RCC 7860 (cell line): ENCODE data around the gene ZNF619.

Source experiments
- DNase-seq: peaks from one replicate; pipeline ENCODE4 v3.0.0-alpha.2; 2015; ENCODE audit warnings: low spot score
- FAIRE-seq: peaks from 2 replicates; lab custom pipeline; 2012; peaks lifted over from hg19 to GRCh38; lab: Jason Lieb, UNC

Gene ZNF619

GRCh38 chr3:40464339-40465110 is 12.4 kb upstream of the ZNF619 start:
- no peak for DNase-seq
- FAIRE-seq, result no peak

- DNase-seq (no peak), FAIRE-seq (no peak)
These were observed 11.9 kb upstream of the ZNF619 start for GRCh38 chr3:40465111-40465407.

DNA sequence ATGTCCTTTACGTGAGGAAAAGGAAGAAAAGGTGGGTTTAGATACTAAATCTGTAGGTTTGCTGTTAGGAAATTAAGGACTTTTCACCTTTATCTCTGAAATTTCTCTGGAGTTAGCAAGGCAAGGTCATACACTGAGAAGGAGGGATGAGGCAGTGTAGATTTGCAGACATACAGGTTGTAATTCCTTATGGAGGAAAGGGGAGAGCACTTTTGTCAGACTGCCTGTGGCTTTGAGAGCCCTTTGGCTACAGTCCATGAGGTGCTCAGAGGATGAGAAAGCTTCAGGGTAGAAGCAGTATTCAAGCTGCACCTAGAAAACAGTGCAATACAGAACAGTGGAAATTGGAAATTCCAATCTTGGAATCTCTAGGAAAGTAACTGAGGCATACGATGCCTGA is 11.5 kb upstream of the ZNF619 start:
- FAIRE-seq (no peak), DNase-seq (no peak)

DNA sequence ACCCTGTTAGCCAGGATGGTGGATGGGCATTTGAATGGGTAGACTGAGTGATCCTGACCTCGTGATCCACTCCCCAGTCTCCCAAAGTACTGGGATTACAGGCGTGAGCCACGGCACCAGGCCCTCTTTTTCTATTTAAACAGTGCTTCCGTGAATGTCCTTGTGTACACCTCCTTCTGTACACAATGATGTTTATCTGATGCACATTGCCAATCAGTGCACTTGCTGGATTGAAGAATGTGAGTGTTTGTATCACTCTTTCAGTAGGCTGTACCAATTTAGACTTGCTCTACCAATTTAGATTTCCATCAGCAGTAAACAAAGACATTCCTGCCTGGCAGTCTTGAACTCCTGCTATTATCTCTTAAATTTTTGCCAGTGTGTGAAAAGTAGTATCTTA is 8.9 kb upstream of the ZNF619 start:
- no peak for FAIRE-seq
- DNase-seq, result no peak

- DNase-seq, result no peak
- FAIRE-seq, result no peak
These were observed 6.2 kb upstream of the ZNF619 start for GRCh38 chr3:40470701-40471100.

- DNase-seq (no peak), FAIRE-seq (no peak)
These were observed 744 bp downstream of the ZNF619 start for GRCh38 chr3:40477666-40478065.

GRCh38 chr3:40487172-40487571 is 10.2 kb downstream of the ZNF619 start:
- no peak for DNase-seq
- no peak for FAIRE-seq

GRCh38 chr3:40490916-40491315 is 14.0 kb downstream of the ZNF619 start:
- FAIRE-seq (no peak), DNase-seq (no peak)

GRCh38 chr3:40494698-40495097 is 17.8 kb downstream of the ZNF619 start:
- no peak for FAIRE-seq
- DNase-seq, result no peak

DNA sequence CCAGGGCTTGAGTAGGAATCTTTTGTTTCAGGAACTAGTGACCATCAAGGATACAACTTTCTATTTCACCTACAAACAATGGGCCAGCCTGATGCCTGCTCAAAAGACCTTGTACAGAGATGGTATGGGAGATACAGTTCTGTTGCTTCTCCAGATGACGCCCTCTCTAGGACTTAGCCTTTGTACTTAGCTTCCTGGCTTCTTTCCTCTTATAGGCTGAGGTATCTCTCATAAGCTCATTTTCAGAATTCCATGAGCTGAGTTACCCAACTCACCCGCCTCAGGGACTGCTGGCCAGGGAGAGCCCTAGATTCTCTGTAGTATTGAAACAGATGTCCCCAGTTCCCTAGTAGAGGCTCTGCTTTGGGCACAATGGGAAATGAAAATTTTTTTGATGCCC is 20.4 kb downstream of the ZNF619 start:
- FAIRE-seq (no peak), DNase-seq (no peak)

GRCh38 chr3:40499952-40500351 is 23.0 kb downstream of the ZNF619 start:
- no peak for FAIRE-seq
- DNase-seq, result no peak

DNA sequence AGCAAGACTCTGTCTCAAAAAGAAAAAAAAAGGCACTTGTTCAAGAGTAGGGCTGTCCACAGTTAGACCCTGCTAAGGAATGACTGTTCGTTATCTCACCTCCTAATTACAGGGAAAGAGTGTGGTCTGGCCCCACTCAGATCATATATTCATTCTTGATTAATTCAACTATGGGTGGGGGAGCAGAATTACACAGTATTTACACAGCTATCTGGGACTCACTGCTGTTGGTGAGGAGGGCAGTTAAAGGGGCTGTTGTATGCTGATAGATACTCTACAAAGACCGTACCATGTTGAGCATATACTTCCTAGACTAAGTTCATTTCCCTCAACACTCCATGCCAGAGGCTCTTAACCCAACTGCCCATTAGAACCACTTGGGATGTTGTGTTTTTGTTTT is 25.1 kb downstream of the ZNF619 start:
- no peak for DNase-seq
- no peak for FAIRE-seq

- FAIRE-seq (peak; percentile 88), DNase-seq (peak; percentile 90)
These were observed 27.9 kb downstream of the ZNF619 start for GRCh38 chr3:40504636-40505430.

DNA sequence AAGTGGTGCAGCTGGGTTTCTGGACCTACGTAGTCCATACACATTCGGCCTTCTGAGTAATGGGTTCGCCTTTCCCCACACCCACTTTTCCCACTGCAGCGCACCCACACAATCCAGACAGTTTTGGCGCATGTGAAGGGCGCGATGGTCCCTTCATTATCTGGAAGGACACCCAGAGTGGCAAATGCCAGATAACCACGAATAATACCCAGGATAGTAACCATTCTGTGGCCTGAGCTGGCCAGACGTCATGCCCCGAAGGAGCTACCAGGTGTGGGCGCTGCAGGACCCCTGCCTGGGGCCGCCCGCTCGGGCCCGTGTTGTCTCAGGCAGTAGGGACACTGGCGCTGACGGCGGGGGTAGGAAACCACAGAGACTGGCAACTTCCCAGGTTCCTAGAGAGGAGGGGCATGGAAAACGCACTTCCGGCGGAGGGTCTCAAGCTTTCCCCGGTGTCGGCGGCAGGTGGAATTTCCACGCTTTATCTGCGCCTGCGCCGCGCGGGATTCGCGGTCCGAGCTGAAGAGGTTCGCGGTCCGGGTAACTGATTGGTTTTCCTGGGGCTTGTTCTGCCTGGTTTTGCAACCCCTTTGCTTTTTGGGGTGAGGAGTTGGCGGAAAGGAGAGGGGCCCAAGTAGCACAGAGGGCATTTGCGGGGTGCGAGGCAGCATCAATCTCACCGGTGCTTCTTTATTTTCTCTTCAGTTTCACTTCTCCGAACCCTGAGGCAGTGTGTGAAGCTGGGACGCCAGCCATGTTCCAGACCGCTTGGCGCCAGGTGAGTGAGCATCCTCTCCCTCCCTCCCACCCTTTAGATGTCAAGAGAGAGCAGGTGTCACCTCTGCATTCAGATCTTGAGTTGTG is 28.9 kb downstream of the ZNF619 start, which contains the start of gene ZNF620:
Gene ZNF620, plus strand, starts transcription at position 441 of the 864 bp plus-strand sequence. Its CDS starts 314 bp downstream, at position 755.
- DNase-seq (no peak), FAIRE-seq (no peak)

DNA sequence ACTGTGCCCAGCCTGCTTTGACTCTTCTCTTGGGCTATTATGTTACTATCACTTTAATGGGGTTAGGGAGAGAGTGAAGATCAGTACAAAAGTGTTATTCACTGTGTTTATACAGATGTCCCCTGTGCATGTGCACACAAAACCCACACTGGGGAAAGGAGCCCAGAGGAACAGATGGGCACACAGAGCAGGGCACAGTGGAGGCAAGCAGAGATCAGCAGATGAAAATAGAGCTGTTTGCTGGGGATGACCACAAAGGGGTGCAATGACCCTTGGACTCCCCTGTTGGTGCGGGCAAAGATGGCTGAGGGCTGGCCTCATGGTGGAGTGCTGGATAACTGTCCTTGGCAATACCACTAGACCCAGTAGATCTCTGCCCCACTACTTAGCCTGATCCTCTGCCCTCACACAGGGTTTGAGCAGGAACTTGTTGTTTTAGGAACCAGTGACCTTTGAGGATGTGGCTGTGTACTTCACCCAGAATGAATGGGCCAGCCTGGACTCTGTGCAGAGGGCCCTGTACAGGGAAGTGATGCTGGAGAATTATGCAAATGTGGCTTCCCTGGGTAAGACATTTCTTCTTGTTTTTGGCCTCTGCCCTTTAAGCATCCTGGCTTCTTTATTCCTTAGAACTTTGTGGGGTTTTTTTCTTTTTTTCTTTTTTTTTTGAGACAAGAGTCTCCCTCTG is 34.3 kb downstream of the ZNF619 start:
- FAIRE-seq (no peak), DNase-seq (no peak)

GRCh38 chr3:40516201-40516600 is 39.3 kb downstream of the ZNF619 start:
- FAIRE-seq (no peak), DNase-seq (no peak)

DNA sequence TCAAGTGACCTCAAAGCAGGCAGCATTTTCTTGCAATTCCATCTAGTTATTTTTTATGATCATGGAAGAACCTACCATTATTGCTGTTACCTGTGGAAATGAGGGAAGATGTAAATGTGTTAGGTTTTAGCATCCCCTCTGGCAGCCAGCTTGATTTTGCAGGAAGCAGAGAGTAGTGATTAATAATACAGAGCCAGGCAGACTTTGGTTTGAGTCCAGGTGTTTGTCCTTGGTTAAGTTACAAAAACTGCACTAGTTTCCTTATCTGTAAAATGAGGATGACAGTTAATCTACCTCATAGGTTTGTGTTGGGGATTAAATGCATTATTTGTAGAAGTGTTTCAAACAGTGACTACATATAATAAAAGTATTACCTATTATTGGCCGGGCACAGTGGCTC is 41.1 kb downstream of the ZNF619 start:
- DNase-seq (no peak), FAIRE-seq (no peak)

- no peak for FAIRE-seq
These were observed 41.9 kb downstream of the ZNF619 start for GRCh38 chr3:40518848-40519247.

GRCh38 chr3:40521254-40521653 is 44.3 kb downstream of the ZNF619 start:
- DNase-seq (no peak), FAIRE-seq (no peak)

More at GRCh38 chr3:40518848-40519247, 41.9 kb downstream of the ZNF619 start:
- DNase-seq, result no peak

DNA sequence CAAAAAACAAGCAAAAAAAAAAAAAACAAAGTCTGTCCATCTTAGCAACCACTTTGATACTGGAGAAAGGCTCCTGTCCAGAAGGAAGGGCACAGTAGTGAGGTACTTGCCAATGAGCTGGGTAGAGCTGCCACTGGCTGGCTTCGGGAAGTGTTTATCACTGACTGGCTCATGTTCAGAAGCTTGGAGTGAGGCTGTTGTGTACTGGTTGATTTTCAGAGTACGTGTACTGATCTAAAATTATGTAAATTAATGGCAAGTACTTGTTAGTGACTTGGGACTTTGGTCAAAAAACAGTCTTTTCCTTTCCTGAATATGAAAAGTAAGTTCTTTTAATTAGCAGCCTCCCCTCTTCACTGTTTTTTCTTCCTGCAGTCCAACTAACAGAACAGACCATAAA is 46.9 kb downstream of the ZNF619 start:
- FAIRE-seq (no peak), DNase-seq (no peak)

GRCh38 chr3:40524222-40524567 is 47.3 kb downstream of the ZNF619 start:
- no peak for DNase-seq
- FAIRE-seq, result no peak
